GM12892 (cell line): ENCODE data around the gene ABLIM2.

Source experiments
- POLR2A ChIP-seq: IDR thresholded peaks from 2 replicates; pipeline ENCODE4 v1.6.1; 2011; ENCODE audit warnings: low read depth, low read length, control low read depth
- POLR2AphosphoS5 ChIP-seq: IDR thresholded peaks from 2 replicates; pipeline ENCODE4 v1.6.1; 2011; ENCODE audit warnings: low read depth, low read length, control low read depth
- TAF1 ChIP-seq: IDR thresholded peaks from 2 replicates; pipeline ENCODE4 v1.6.1; 2011; ENCODE audit warnings: low read depth, mild to moderate bottlenecking, control low read depth, low read length, borderline replicate concordance

DNA sequence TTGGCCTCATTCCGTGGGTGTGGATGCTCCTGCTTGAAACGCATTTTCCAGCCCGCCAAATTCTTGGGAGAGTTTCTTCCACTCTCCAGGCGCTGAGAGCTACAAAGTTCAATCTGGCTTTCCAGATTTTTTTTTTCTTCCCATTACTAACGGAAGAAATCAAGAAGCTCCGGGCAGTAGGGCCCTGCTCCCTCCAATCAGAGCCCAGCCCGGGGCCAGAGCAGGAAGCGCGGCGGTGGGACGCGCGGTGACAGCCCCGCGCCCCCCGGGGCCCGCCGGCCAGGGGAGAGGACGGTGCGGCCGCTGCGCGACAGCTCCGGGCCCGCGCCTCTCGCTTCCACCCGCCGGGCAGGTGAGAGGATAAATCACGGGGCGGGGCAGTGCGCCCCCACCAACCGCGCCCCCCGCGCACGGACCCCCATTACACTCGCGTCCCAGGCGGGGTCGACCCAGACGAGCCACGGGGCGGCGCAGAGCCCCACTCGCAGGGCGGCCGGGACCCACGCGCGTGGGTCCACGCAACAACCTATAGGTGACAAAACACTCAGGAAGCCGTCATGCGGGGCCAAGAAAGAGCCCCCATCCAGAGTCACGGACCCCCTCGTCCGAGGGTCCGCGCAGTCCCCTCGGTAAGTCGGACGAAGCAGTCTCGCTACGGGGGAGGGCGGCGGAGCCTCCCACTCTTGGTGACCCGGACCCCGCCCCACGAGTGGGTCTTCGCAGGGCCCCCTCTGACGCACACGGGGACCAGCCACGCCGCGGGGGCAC lies 219.8 kb downstream of the ABLIM2 start:
- TF ChIP-seq POLR2AphosphoS5 (no peak), POLR2A (no peak), TAF1 (no peak)
